ENCODE results near the gene CA5B. TPM values are rescaled to one million over a fixed set of nuclear protein-coding genes. Genes with fewer than 3 reads are reported as not detected.

Gene CA5B
- total and polyA plus RNA-seq, 7 donors: 0.46 to 8.6 (median 3.9) TPM

GRCh38 chrX:15714529-15714928 is 23.5 kb upstream of the CA5B start:
- H3K27me3 ChIP-seq: no peaks in the 10 kb centered on the region
- DNase-seq: no peak
- WGBS, 2 donors: 79 to 86% methylated on average over 1 of the region's 1 CpG
- intact Hi-C loops (cut with DNase I): no loop called here
- H3K4me1 ChIP-seq: no peaks in the 10 kb centered on the region
- H3K9me3 ChIP-seq: no peaks in the 10 kb centered on the region
- H3K27ac ChIP-seq: no peak overlapping the region
- H3K36me3 ChIP-seq: no peaks in the 10 kb centered on the region
- no peak overlapping the region for H3K4me3 ChIP-seq
- TF ChIP-seq POLR2A (IDR thresholded peaks at IDR 0.05) (no peak), POLR2AphosphoS5 (IDR thresholded peaks at IDR 0.05) (no peak), EP300 (IDR thresholded peaks at IDR 0.05) (no peak), CTCF (IDR thresholded peaks at IDR 0.05) (no peak)

- Histone ChIP-seq H3K27ac (no peak overlapping the region), H3K4me1 (no peaks in the 10 kb centered on the region), H3K4me3 (no peak overlapping the region), H3K36me3 (no peaks in the 10 kb centered on the region), H3K27me3 (no peaks in the 10 kb centered on the region), H3K9me3 (no peaks in the 10 kb centered on the region)
- DNase-seq: no peak
- TF ChIP-seq CTCF (IDR thresholded peaks at IDR 0.05): no peak
- no peak for TF ChIP-seq EP300 (IDR thresholded peaks at IDR 0.05)
- TF ChIP-seq POLR2AphosphoS5 (IDR thresholded peaks at IDR 0.05): no peak
- no peak for TF ChIP-seq POLR2A (IDR thresholded peaks at IDR 0.05)
- intact Hi-C loops (cut with DNase I): no loop called here
- WGBS, 2 donors: 79 to 82% methylated on average over 9 of the region's 9 CpGs
Observed at GRCh38 chrX:15718283-15718970, 19.6 kb upstream of the CA5B start.

GRCh38 chrX:15719324-15719968 is 18.6 kb upstream of the CA5B start:
- Histone ChIP-seq H3K27me3 (no peaks in the 10 kb centered on the region), H3K4me1 (no peaks in the 10 kb centered on the region), H3K36me3 (no peaks in the 10 kb centered on the region), H3K9me3 (no peaks in the 10 kb centered on the region), H3K4me3 (no peak overlapping the region), H3K27ac (no peak overlapping the region)
- intact Hi-C loops (cut with DNase I): no loop called here
- WGBS, 2 donors: 82 to 88% methylated on average over 4 of the region's 4 CpGs
- TF ChIP-seq POLR2A (IDR thresholded peaks at IDR 0.05) (no peak), POLR2AphosphoS5 (IDR thresholded peaks at IDR 0.05) (no peak), EP300 (IDR thresholded peaks at IDR 0.05) (no peak), CTCF (IDR thresholded peaks at IDR 0.05) (no peak)
- DNase-seq: no peak

GRCh38 chrX:15721911-15722310 is 16.2 kb upstream of the CA5B start:
- Histone ChIP-seq H3K27ac (no peak overlapping the region), H3K9me3 (no peaks in the 10 kb centered on the region), H3K4me3 (no peak overlapping the region), H3K36me3 (no peaks in the 10 kb centered on the region), H3K27me3 (no peaks in the 10 kb centered on the region), H3K4me1 (no peaks in the 10 kb centered on the region)
- WGBS, 2 donors: 0 to 97% methylated on average over 1 of the region's 1 CpG
- intact Hi-C loops (cut with DNase I): no loop called here
- no peak for TF ChIP-seq EP300 (IDR thresholded peaks at IDR 0.05)
- no peak for TF ChIP-seq CTCF (IDR thresholded peaks at IDR 0.05)
- no peak for TF ChIP-seq POLR2AphosphoS5 (IDR thresholded peaks at IDR 0.05)
- no peak for TF ChIP-seq POLR2A (IDR thresholded peaks at IDR 0.05)
- DNase-seq: no peak
